Measurements from ENCODE around the gene ACOXL. TPM values are rescaled to one million over a fixed set of nuclear protein-coding genes. Genes with fewer than 3 reads are reported as not detected.

ACOXL gene
- total and polyA plus RNA-seq, 2 donors (not counting 3 experiments of a cell fraction or from before 2014, with no cell fraction given) = not detected

DNA sequence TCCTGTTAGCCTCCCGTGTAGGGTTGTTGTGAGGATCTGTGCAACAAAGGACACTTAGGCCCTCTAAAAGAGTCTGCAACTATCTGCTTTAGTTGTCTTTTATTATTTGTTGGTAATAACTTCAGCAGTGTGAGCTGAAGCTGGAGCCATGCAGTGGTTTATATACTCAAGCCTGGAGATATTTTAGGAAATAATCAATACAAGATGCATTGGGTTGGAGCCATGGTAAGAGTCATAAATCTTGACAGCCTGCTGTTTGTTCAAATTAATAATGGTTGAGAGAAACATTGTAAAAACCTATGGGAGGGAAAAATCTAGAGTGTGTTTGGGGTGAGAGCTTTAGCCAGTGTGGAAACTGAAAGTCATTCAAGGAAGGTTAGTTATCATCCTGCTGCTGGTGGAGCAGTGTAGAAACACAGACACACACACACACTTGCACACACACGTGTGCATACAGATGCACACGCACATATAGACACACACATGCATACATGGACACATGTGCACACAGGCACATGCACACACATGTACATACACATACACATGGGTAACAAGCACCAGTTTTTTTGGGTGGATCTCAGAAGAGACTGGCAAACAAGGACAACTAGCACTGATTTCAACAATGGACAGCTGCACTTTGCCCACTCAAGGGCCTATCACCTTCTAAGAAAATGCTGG, 51.0 kb downstream of the ACOXL start:
- dilution Hi-C loops (cut with MboI; ENCODE audit: extremely low pct_ligation_motif_present, low sequenced_read_pairs) = no loop called here
- H3K4me2 ChIP-seq (ENCODE audit: insufficient read depth, low read length) = no peak overlapping the region
- CTCF ChIA-PET = interaction anchor here (1.6 to 2.4 kb wide), 3 partner anchors 10 to 28 kb away, joined by 4 to 10 read pairs (median 6); no protein-coding TSS in a partner anchor

DNA sequence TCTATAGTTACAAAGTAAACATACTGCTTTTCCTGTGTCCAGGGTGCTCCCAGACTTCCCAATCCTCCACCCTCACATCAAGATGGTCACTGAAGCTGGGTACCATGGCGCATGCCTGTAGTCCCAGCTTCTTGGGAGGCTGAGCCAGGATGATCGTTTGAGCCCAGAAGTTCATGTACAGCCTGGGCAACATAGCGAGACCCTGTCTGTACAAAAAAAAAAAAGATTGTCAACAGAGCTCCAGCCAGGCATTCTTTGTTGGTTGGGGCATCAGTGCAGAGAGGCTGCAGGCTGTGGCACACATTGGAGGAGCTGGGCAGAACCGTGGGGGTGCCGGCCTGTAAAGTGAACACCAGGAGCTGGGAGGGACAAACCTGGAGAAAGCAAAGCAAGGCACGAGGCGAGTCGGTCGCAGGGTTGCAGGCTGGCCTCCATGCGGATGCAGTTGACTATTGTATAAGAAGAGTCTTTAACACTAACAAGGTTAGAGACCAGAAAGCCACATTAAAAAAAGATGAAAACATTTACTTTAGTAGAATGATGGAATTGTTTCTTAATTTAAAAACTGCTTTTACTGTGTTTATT, 51.8 kb downstream of the ACOXL start:
- no peaks in the 10 kb centered on the region for H3K79me2 ChIP-seq (ENCODE audit: control insufficient read depth, insufficient read depth, low read length)
- peaks cover 7 to 12% of the 10 kb centered on the region in 2 experiments for H3K27me3 ChIP-seq (ENCODE audit: control insufficient read depth in 2 of 2, insufficient read depth in 2 of 2, low read length in 2 of 2)
- H3K27ac ChIP-seq (ENCODE audit: insufficient read depth, low read depth, low read length) = no peak overlapping the region
- FAIRE-seq (no peak), DNase-seq (ENCODE audit: low read depth, low spot score) (no peak)
- H3K9ac ChIP-seq (replicated peaks; ENCODE audit: extremely low read depth, insufficient read depth, low read length) = no peak overlapping the region
- no peaks in the 10 kb centered on the region for H3K4me1 ChIP-seq (ENCODE audit: control insufficient read depth, extremely low read depth, insufficient read depth, low read length)
- H2AFZ ChIP-seq (ENCODE audit: low read depth, low read length) = no peak overlapping the region
- intact Hi-C loops (cut with micrococcal nuclease) (no loop called here), dilution Hi-C loops (cut with MboI; ENCODE audit: extremely low pct_ligation_motif_present, low sequenced_read_pairs) (no loop called here)
- no TSS peak for BruUV-seq (replicated peaks)
- no peaks in the 10 kb centered on the region for H3K9me3 ChIP-seq (replicated peaks; ENCODE audit: control insufficient read depth, insufficient read depth, low read length)
- no peaks in the 10 kb centered on the region for H3K36me3 ChIP-seq (ENCODE audit: control insufficient read depth in 2 of 2, extremely low read depth in 1 of 2, insufficient read depth in 2 of 2, low read length in 2 of 2)
- POLR2A ChIA-PET = no interaction called here
- H3K4me2 ChIP-seq (ENCODE audit: insufficient read depth, low read length) = no peak overlapping the region
- CTCF ChIA-PET = interaction anchor here (1.6 to 2.4 kb wide), 2 partner anchors 11 to 14 kb away, joined by 4 to 6 read pairs; no protein-coding TSS in a partner anchor
- no peak for TF ChIP-seq POLR2AphosphoS5 (IDR thresholded peaks at IDR 0.05; ENCODE audit: insufficient read depth, low read depth, low read length)
- TF ChIP-seq EZH2 (IDR thresholded peaks at IDR 0.05; ENCODE audit: borderline replicate concordance, low read depth, low read length, severe bottlenecking) = no peak
- TF ChIP-seq, protein P1, sequence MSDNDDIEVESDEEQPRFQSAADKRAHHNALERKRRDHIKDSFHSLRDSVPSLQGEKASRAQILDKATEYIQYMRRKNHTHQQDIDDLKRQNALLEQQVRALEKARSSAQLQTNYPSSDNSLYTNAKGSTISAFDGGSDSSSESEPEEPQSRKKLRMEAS (IDR thresholded peaks at IDR 0.05; ENCODE audit: insufficient read depth, insufficient read length) = no peak
- TF ChIP-seq MYC (IDR thresholded peaks at IDR 0.05; ENCODE audit: low read depth, low read length) = no peak
- TF ChIP-seq, protein P2, sequence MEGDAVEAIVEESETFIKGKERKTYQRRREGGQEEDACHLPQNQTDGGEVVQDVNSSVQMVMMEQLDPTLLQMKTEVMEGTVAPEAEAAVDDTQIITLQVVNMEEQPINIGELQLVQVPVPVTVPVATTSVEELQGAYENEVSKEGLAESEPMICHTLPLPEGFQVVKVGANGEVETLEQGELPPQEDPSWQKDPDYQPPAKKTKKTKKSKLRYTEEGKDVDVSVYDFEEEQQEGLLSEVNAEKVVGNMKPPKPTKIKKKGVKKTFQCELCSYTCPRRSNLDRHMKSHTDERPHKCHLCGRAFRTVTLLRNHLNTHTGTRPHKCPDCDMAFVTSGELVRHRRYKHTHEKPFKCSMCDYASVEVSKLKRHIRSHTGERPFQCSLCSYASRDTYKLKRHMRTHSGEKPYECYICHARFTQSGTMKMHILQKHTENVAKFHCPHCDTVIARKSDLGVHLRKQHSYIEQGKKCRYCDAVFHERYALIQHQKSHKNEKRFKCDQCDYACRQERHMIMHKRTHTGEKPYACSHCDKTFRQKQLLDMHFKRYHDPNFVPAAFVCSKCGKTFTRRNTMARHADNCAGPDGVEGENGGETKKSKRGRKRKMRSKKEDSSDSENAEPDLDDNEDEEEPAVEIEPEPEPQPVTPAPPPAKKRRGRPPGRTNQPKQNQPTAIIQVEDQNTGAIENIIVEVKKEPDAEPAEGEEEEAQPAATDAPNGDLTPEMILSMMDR (IDR thresholded peaks at IDR 0.05; ENCODE audit: extremely low read depth in 1 of 2, insufficient read depth in 1 of 2, low read depth in 1 of 2, low read length in 2 of 2) = no peak
- TF ChIP-seq GATA2 (IDR thresholded peaks at IDR 0.05; ENCODE audit: insufficient read depth, insufficient read length, low read depth, low read length) = no peak
- no peak for TF ChIP-seq FOS (IDR thresholded peaks at IDR 0.05; ENCODE audit: borderline replicate concordance, insufficient read depth, low read length)
- no peak for TF ChIP-seq JUN (IDR thresholded peaks at IDR 0.05; ENCODE audit: borderline replicate concordance, insufficient read depth, insufficient read length, low read depth)
- no peak for TF ChIP-seq POLR2A (IDR thresholded peaks at IDR 0.05; ENCODE audit: low read depth, low read length)
- H3K4me3 ChIP-seq (replicated peaks in 1 of 3; ENCODE audit: insufficient read depth in 1 of 3, low read depth in 1 of 3, low read length in 3 of 3) = no peak overlapping the region
- H3K9me1 ChIP-seq (replicated peaks; ENCODE audit: control insufficient read depth, extremely low read depth, insufficient read depth, low read length) = no peaks in the 10 kb centered on the region
- H4K20me1 ChIP-seq (replicated peaks; ENCODE audit: control insufficient read depth, extremely low read depth, insufficient read depth, low read length) = no peaks in the 10 kb centered on the region

More for the DNA sequence above, 51.0 kb downstream of the ACOXL start:
- POLR2A ChIA-PET = no interaction called here
- H3K9me3 ChIP-seq (replicated peaks; ENCODE audit: control insufficient read depth, insufficient read depth, low read length) = no peaks in the 10 kb centered on the region
- H3K27me3 ChIP-seq (ENCODE audit: control insufficient read depth in 2 of 2, insufficient read depth in 2 of 2, low read length in 2 of 2) = peaks cover 6 to 12% of the 10 kb centered on the region in 2 experiments
- H4K20me1 ChIP-seq (replicated peaks; ENCODE audit: control insufficient read depth, extremely low read depth, insufficient read depth, low read length) = no peaks in the 10 kb centered on the region
- no peak overlapping the region for H3K27ac ChIP-seq (ENCODE audit: insufficient read depth, low read depth, low read length)
- H3K79me2 ChIP-seq (ENCODE audit: control insufficient read depth, insufficient read depth, low read length) = no peaks in the 10 kb centered on the region
- no peak for FAIRE-seq
- H3K4me3 ChIP-seq (replicated peaks in 1 of 3; ENCODE audit: insufficient read depth in 1 of 3, low read depth in 1 of 3, low read length in 3 of 3) = no peak overlapping the region
- intact Hi-C loops (cut with micrococcal nuclease) = no loop called here
- no peak overlapping the region for H2AFZ ChIP-seq (ENCODE audit: low read depth, low read length)
- TF ChIP-seq MYC (IDR thresholded peaks at IDR 0.05; ENCODE audit: low read depth, low read length) (no peak), EZH2 (IDR thresholded peaks at IDR 0.05; ENCODE audit: borderline replicate concordance, low read depth, low read length, severe bottlenecking) (no peak), JUN (IDR thresholded peaks at IDR 0.05; ENCODE audit: borderline replicate concordance, insufficient read depth, insufficient read length, low read depth) (no peak)
- no peaks in the 10 kb centered on the region for H3K36me3 ChIP-seq (ENCODE audit: control insufficient read depth in 2 of 2, extremely low read depth in 1 of 2, insufficient read depth in 2 of 2, low read length in 2 of 2)
- H3K9ac ChIP-seq (replicated peaks; ENCODE audit: extremely low read depth, insufficient read depth, low read length) = no peak overlapping the region
- H3K4me1 ChIP-seq (ENCODE audit: control insufficient read depth, extremely low read depth, insufficient read depth, low read length) = no peaks in the 10 kb centered on the region
- H3K9me1 ChIP-seq (replicated peaks; ENCODE audit: control insufficient read depth, extremely low read depth, insufficient read depth, low read length) = no peaks in the 10 kb centered on the region
- no peak for DNase-seq (ENCODE audit: low read depth, low spot score)
- no TSS peak for BruUV-seq (replicated peaks)
